Posterior cingulate gyrus (tissue), 11 donors: ENCODE measurements around the gene TGM5.
A peak's percentile ranks its signal among the peaks of the same experiment; 100 is the strongest.
"Not testable (repeated sequence)": the region's sequence is repeated elsewhere in the genome, so short reads cannot be mapped to it uniquely, and the experiment has no call there.

ENCODE experiments used
- DNase-seq, 10 donors: peaks; one replicate each; pipeline versions ENCODE4 v3.0.0 to v3.0.0-alpha.2; 2020 to 2021; ENCODE audit warnings: mixed read lengths in 3 of 10
- intact Hi-C: fragments of 100-400 bp; cut with DNase I; formaldehyde crosslinking; loops from one replicate; pipeline ENCODE4 v1.15.1; 2023

Gene TGM5

GRCh38 chr15:43198992-43199391 is 67.7 kb downstream of the TGM5 start:
- DNase-seq: no peak
- intact Hi-C loops: no loop called here

- DNase-seq, intact Hi-C loops: not testable (repeated sequence)
Observed at GRCh38 chr15:43198556-43198955, 68.2 kb downstream of the TGM5 start.

- DNase-seq, intact Hi-C loops: not testable (repeated sequence)
Observed at GRCh38 chr15:43197773-43198172, 69.0 kb downstream of the TGM5 start.

GRCh38 chr15:43196760-43197548 is 69.8 kb downstream of the TGM5 start:
- DNase-seq: no peak
- intact Hi-C loops: no loop called here

GRCh38 chr15:43194795-43195194 is 71.9 kb downstream of the TGM5 start:
- intact Hi-C loops: no loop called here
- no peak for DNase-seq

- intact Hi-C loops: no loop called here
- no peak for DNase-seq
Observed at GRCh38 chr15:43193710-43194109, 73.0 kb downstream of the TGM5 start.

- intact Hi-C loops: no loop called here
- DNase-seq: no peak
Observed at GRCh38 chr15:43190178-43190577, 76.5 kb downstream of the TGM5 start.

GRCh38 chr15:43189296-43189695 is 77.4 kb downstream of the TGM5 start:
- intact Hi-C loops: loop anchor here (5.0 to 10.0 kb wide), 2 partner anchors 84 to 98 kb away; partner anchors contain the start of gene UBR1
- no peak for DNase-seq

- no peak for DNase-seq
- intact Hi-C loops: loop anchor here (5.0 to 10.0 kb wide), 2 partner anchors 83 to 100 kb away; partner anchors contain the start of gene UBR1
Observed at GRCh38 chr15:43187544-43188155, 79.1 kb downstream of the TGM5 start.

GRCh38 chr15:43186003-43186353 is 80.8 kb downstream of the TGM5 start:
- intact Hi-C loops: loop anchor here (5.0 to 10.0 kb wide), 2 partner anchors 81 to 101 kb away; partner anchors contain the start of gene UBR1
- DNase-seq: no peak

GRCh38 chr15:43185157-43186002 is 81.3 kb downstream of the TGM5 start, which contains the start of gene CCNDBP1:
Gene CCNDBP1 (plus strand): TSS chr15:43185403. CDS start chr15:43185499, 96 bp downstream.
- intact Hi-C loops: loop anchor here (5.0 to 10.0 kb wide), 2 partner anchors 81 to 102 kb away; partner anchors contain the start of gene UBR1
- DNase-seq: peak; percentile 71 to 97 (median 82)

GRCh38 chr15:43184407-43185124 is 82.2 kb downstream of the TGM5 start:
- DNase-seq: no peak
- intact Hi-C loops: loop anchor here (5.0 to 10.0 kb wide), 2 partner anchors 80 to 103 kb away; partner anchors contain the start of gene UBR1

- DNase-seq: no peak
- intact Hi-C loops: loop anchor here (10.0 kb wide), 1 partner anchor 78 kb away; the partner anchor contains the start of gene UBR1
Observed at GRCh38 chr15:43183270-43183669, 83.5 kb downstream of the TGM5 start.
